CD8-positive, alpha-beta memory T cell (primary cell): ENCODE measurements around the gene RASAL2. TPM values are rescaled to one million over a fixed set of nuclear protein-coding genes. Genes with fewer than 3 reads are reported as not detected.
"Not testable (repeated sequence)": the region's sequence is repeated elsewhere in the genome, so short reads cannot be mapped to it uniquely, and the experiment has no call there.

ENCODE experiments used
- CTCF ChIA-PET: fragments of 350-600 bp; sonication (Branson Sonifier 250); formaldehyde crosslinking; loops from one replicate; lab custom pipeline; 2021; ENCODE audit warnings: antibody characterized with exemption; lab: Charles Lee
- POLR2A ChIA-PET: fragments of 350-600 bp; sonication (Branson Sonifier 250); formaldehyde crosslinking; loops from one replicate; lab custom pipeline; 2021; ENCODE audit warnings: antibody characterized with exemption; lab: Charles Lee
- DNase-seq, 5 donors: peaks; one replicate each; pipeline versions ENCODE4 v3.0.0 to v3.0.0-alpha.2; 2020 to 2022; ENCODE audit warnings: mixed read lengths in 1 of 5
- H3K27ac ChIP-seq: one replicate; pipeline ENCODE4 v1.7.0; 2013; ENCODE audit warnings: low read depth, mild to moderate bottlenecking, low read length, moderate library complexity
- H3K27me3 ChIP-seq: 2 replicates; pipeline ENCODE4 v1.7.0; 2013; ENCODE audit warnings: low read length, mild to moderate bottlenecking; ENCODE audit not compliant: insufficient read depth, poor library complexity, severe bottlenecking
- H3K36me3 ChIP-seq: 2 replicates; pipeline ENCODE4 v1.7.0; 2013; ENCODE audit warnings: mild to moderate bottlenecking, low read length, moderate library complexity; ENCODE audit not compliant: insufficient read depth
- H3K4me1 ChIP-seq: 2 replicates; pipeline ENCODE4 v1.7.0; 2013; ENCODE audit warnings: mild to moderate bottlenecking, low read length, moderate library complexity; ENCODE audit not compliant: insufficient read depth
- H3K4me3 ChIP-seq: 2 replicates; pipeline ENCODE4 v1.7.0; 2013; ENCODE audit warnings: mild to moderate bottlenecking, low read length
- H3K9me3 ChIP-seq: 2 replicates; pipeline ENCODE4 v1.7.0; 2013; ENCODE audit warnings: mild to moderate bottlenecking, low read length
- H3K27ac Mint-ChIP-seq, 8 donors: one replicate each; pipeline ENCODE4 v1.8.0; 2020 to 2021; ENCODE audit warnings: mixed read lengths in 8 of 8, mild to moderate bottlenecking in 6 of 8, inconsistent platforms in 3 of 8, moderate library complexity in 3 of 8
- H3K27me3 Mint-ChIP-seq, 2 donors: one replicate each; pipeline ENCODE4 v1.8.0; 2020 to 2021; ENCODE audit warnings: mixed read lengths in 2 of 2, mild to moderate bottlenecking in 1 of 2, moderate library complexity in 1 of 2
- H3K36me3 Mint-ChIP-seq, 3 donors: one replicate each; pipeline ENCODE4 v1.8.0; 2020 to 2021; ENCODE audit warnings: mixed read lengths in 3 of 3, inconsistent platforms in 1 of 3, mild to moderate bottlenecking in 1 of 3
- H3K4me1 Mint-ChIP-seq, 3 donors: one replicate each; pipeline ENCODE4 v1.8.0; 2020 to 2021; ENCODE audit warnings: mixed read lengths in 3 of 3, inconsistent platforms in 1 of 3, mild to moderate bottlenecking in 1 of 3
- H3K4me3 Mint-ChIP-seq, 7 donors: one replicate each; pipeline ENCODE4 v1.8.0; 2020 to 2021; ENCODE audit warnings: mixed read lengths in 7 of 7, mild to moderate bottlenecking in 6 of 7, moderate library complexity in 4 of 7, inconsistent platforms in 2 of 7
- H3K9me3 Mint-ChIP-seq, 5 donors: one replicate each; pipeline ENCODE4 v1.8.0; 2020 to 2022; ENCODE audit warnings: mixed read lengths in 5 of 5, mild to moderate bottlenecking in 3 of 5, moderate library complexity in 2 of 5, inconsistent platforms in 1 of 5
- polyA plus RNA-seq: library from polyadenylated mRNA; unstranded; fragments of 300-500 nt; fragmentation: Illumina TruSeq; gene quantifications from one replicate; pipeline ENCODE4 v1.2.3, GENCODE V29; 2021
- total RNA-seq, 2 experiments: library from RNA; stranded (reverse); gene quantifications; one replicate each; pipeline ENCODE4 v1.2.3, GENCODE V29; 2021

RASAL2 gene
- total and polyA plus RNA-seq, 3 experiments from 2014 or later: 0.04 to 0.07 TPM; not detected in 1

DNA sequence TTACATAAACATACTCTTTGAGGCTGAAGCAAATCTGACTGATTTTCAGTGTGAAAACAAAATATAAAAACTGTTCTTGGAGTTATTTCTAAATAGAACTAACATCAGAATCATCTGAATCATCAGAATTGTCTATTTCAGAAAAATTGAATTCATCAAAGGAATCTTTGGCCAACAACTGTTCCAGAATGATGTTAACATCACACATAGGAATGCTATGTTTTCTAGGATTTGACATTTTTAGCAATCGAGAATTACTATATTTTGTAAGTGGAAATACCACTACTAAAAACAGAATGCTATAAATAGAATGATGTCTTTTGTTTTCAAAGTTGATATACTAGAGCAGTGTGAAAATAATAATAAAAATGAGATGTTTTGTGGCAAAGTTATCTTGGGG is 258.0 kb downstream of the RASAL2 start:
- H3K27ac Mint-ChIP-seq, H3K27ac ChIP-seq, H3K4me3 Mint-ChIP-seq, CTCF ChIA-PET, H3K36me3 ChIP-seq, H3K27me3 ChIP-seq, H3K36me3 Mint-ChIP-seq, H3K9me3 ChIP-seq, DNase-seq, POLR2A ChIA-PET, H3K27me3 Mint-ChIP-seq, H3K4me3 ChIP-seq, H3K4me1 ChIP-seq, H3K4me1 Mint-ChIP-seq: not testable (repeated sequence)
- peaks cover 0 to 12% (median 9%) of the 10 kb centered on the region in 5 donors for H3K9me3 Mint-ChIP-seq

DNA sequence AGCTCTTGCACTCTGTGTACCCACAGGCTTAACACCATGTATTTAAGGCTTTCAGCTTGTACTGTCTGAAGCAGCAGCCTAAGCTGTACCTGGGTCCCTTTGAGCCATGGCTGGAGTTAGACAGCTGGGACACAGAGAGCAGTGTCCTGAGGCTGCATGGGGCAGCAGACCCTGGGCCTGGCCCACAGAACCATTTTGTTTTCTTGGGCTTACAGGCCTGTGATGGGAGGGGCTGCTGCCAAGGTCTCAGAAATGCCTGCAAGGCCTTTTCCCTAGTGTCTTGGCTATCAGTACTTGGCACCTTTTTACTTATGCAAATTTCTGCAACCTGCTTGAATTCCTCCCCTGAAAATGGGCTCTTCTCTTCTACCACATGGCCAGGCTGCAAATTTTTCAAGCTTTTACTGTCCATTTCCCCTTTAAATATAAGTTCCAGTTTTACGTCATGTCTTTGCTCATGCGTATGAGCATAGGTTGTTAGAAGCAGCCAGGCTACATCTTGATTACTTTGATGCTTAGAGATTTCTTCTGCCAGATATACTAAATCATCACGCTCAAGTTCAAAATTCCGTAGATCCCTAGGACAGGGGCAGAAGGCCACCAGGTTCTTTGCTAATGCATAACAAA is 259.0 kb downstream of the RASAL2 start:
- H3K27ac Mint-ChIP-seq: no peak overlapping the region

DNA sequence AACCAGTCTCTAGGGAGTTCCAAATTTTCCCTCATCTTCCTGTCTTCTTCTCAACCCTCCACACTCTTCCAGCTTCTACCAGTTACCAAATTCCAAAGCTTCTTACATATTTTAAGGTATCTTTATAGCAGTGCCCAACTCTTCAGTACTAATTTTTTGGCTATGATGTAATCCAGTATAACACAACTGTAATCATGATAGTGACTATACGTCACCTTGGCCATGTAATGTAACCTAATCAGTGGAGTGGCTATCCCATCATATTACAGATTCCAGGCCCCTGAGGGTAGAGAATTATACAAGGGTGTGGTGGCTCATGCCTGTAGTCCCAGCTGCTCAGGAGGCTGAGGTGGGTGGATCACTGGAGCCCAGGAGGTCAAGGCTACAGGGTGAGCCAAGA is 259.6 kb downstream of the RASAL2 start:
- no peaks in the 10 kb centered on the region for H3K4me1 ChIP-seq
- Mint-ChIP-seq H3K27me3 (peaks cover 0 to 2% of the 10 kb centered on the region in 2 donors), H3K36me3 (no peaks in the 10 kb centered on the region), H3K27ac (no peak overlapping the region), H3K4me1 (no peaks in the 10 kb centered on the region), H3K4me3 (no peak overlapping the region), H3K9me3 (peaks cover 2 to 12% (median 8%) of the 10 kb centered on the region in 5 donors)
- H3K36me3 ChIP-seq: no peaks in the 10 kb centered on the region
- no peak overlapping the region for H3K4me3 ChIP-seq
- ChIA-PET POLR2A (no interaction called here), CTCF (no interaction called here)
- H3K9me3 ChIP-seq: no peaks in the 10 kb centered on the region
- H3K27ac ChIP-seq: no peak overlapping the region
- no peaks in the 10 kb centered on the region for H3K27me3 ChIP-seq
- DNase-seq: no peak

More for the DNA sequence above, 259.0 kb downstream of the RASAL2 start:
- Mint-ChIP-seq H3K4me1 (no peaks in the 10 kb centered on the region), H3K27me3 (peaks cover 0 to 2% of the 10 kb centered on the region in 2 donors), H3K4me3 (no peak overlapping the region), H3K9me3 (peaks cover 0 to 12% (median 9%) of the 10 kb centered on the region in 5 donors), H3K36me3 (no peaks in the 10 kb centered on the region)
- CTCF ChIA-PET: no interaction called here
- Histone ChIP-seq H3K36me3 (no peaks in the 10 kb centered on the region), H3K9me3 (no peaks in the 10 kb centered on the region), H3K4me1 (no peaks in the 10 kb centered on the region), H3K4me3 (no peak overlapping the region), H3K27me3 (no peaks in the 10 kb centered on the region), H3K27ac (no peak overlapping the region)
- no peak for DNase-seq
- POLR2A ChIA-PET: no interaction called here

DNA sequence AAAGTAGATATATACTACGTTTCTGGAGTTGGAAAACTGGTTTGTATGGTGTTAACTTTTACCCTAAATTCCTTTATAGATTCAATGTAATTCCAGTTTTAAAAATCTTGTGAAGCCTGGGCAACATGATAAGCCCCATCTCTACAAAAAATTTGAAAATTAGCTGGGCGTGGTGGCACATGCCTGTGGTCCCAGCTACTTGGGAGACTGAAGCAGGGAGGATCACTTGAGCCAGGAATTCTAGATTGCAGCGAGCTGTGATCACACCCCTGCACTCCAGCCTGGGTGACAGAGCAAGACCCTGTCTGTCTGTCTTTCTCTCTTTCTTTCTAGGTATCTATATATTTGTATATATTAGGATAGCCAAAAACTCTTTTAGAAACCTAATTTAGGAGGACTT is 260.9 kb downstream of the RASAL2 start:
- Histone ChIP-seq H3K4me1 (no peaks in the 10 kb centered on the region), H3K4me3 (no peak overlapping the region), H3K27ac (no peak overlapping the region), H3K36me3 (no peaks in the 10 kb centered on the region), H3K9me3 (no peaks in the 10 kb centered on the region), H3K27me3 (no peaks in the 10 kb centered on the region)
- ChIA-PET POLR2A (no interaction called here), CTCF (no interaction called here)
- H3K27ac Mint-ChIP-seq: no peak overlapping the region
- no peaks in the 10 kb centered on the region for H3K4me1 Mint-ChIP-seq
- no peak overlapping the region for H3K4me3 Mint-ChIP-seq
- peaks cover 2 to 12% (median 8%) of the 10 kb centered on the region in 5 donors for H3K9me3 Mint-ChIP-seq
- no peak for DNase-seq
- H3K36me3 Mint-ChIP-seq: no peaks in the 10 kb centered on the region
- H3K27me3 Mint-ChIP-seq: peaks cover 0 to 2% of the 10 kb centered on the region in 2 donors

DNA sequence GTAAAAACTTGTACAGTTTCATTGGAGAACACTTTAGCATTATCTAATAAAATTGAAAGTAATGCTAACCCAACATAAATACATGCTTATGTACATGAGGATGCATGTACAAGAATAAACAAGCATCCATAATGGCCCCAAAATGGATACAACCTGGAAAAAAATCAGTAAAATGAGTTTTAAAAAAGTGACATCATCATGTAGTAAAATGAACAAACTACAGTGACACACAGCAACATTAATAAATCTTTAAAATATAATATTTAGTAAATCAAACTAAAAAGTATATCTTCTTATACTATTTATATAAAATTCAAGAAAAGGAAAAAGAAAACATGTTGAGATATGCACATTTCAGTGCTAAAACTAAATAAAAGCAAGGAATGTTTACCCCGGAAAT is 262.4 kb downstream of the RASAL2 start:
- ChIA-PET POLR2A (no interaction called here), CTCF (no interaction called here)
- H3K27me3 Mint-ChIP-seq: peaks cover 0 to 2% of the 10 kb centered on the region in 2 donors
- no peak for DNase-seq
- Histone ChIP-seq H3K36me3 (no peaks in the 10 kb centered on the region), H3K4me1 (no peaks in the 10 kb centered on the region), H3K4me3 (no peak overlapping the region), H3K9me3 (no peaks in the 10 kb centered on the region), H3K27ac (no peak overlapping the region), H3K27me3 (no peaks in the 10 kb centered on the region)
- no peaks in the 10 kb centered on the region for H3K36me3 Mint-ChIP-seq
- no peak overlapping the region for H3K4me3 Mint-ChIP-seq
- H3K9me3 Mint-ChIP-seq: peaks cover 2 to 11% (median 8%) of the 10 kb centered on the region in 5 donors
- no peaks in the 10 kb centered on the region for H3K4me1 Mint-ChIP-seq
- H3K27ac Mint-ChIP-seq: no peak overlapping the region

GRCh38 chr1:178358456-178358855 is 264.6 kb downstream of the RASAL2 start:
- Mint-ChIP-seq H3K4me3 (no peak overlapping the region), H3K36me3 (no peaks in the 10 kb centered on the region), H3K27me3 (peaks cover 0 to 4% of the 10 kb centered on the region in 2 donors), H3K4me1 (no peaks in the 10 kb centered on the region), H3K27ac (no peak overlapping the region), H3K9me3 (peaks cover under 1 to 5% (median 2%) of the 10 kb centered on the region in 5 donors)
- ChIA-PET POLR2A (no interaction called here), CTCF (no interaction called here)
- Histone ChIP-seq H3K27ac (no peak overlapping the region), H3K4me1 (no peaks in the 10 kb centered on the region), H3K9me3 (no peaks in the 10 kb centered on the region), H3K27me3 (no peaks in the 10 kb centered on the region), H3K36me3 (no peaks in the 10 kb centered on the region), H3K4me3 (no peak overlapping the region)
- no peak for DNase-seq

GRCh38 chr1:178360421-178360820 is 266.5 kb downstream of the RASAL2 start:
- CTCF ChIA-PET: no interaction called here
- Histone ChIP-seq H3K9me3 (no peaks in the 10 kb centered on the region), H3K36me3 (no peaks in the 10 kb centered on the region), H3K27me3 (no peaks in the 10 kb centered on the region), H3K27ac (no peak overlapping the region), H3K4me1 (no peaks in the 10 kb centered on the region), H3K4me3 (no peak overlapping the region)
- H3K4me3 Mint-ChIP-seq: no peak overlapping the region
- H3K27ac Mint-ChIP-seq: no peak overlapping the region
- H3K36me3 Mint-ChIP-seq: no peaks in the 10 kb centered on the region
- no peak for DNase-seq
- H3K4me1 Mint-ChIP-seq: no peaks in the 10 kb centered on the region
- H3K27me3 Mint-ChIP-seq: peaks cover 0 to 4% of the 10 kb centered on the region in 2 donors
- POLR2A ChIA-PET: no interaction called here
- peaks cover 0 to 2% (median 0%) of the 10 kb centered on the region in 5 donors for H3K9me3 Mint-ChIP-seq

DNA sequence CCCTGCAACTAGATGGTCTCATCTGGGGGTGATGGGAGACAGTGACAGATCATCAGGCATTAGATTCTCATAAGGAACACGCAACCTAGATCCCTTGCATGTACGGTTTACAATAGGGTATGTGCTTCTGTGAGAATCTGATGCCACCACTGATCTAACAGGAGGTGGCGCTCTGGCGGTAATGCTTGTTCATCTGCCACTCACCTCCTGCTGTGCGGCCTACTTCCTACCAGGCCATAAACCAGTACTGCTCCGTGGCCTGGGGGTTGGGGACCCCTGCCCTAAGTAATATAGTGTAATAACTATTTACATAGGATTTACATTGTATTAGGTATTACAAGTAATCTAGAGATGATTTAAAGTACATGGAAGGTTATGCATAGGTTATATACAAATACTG is 267.9 kb downstream of the RASAL2 start:
- Mint-ChIP-seq H3K9me3 (peaks cover 0 to 2% (median 0%) of the 10 kb centered on the region in 5 donors), H3K27ac (no peak overlapping the region), H3K36me3 (no peaks in the 10 kb centered on the region), H3K4me1 (no peaks in the 10 kb centered on the region), H3K27me3 (peaks cover 0 to 4% of the 10 kb centered on the region in 2 donors), H3K4me3 (no peak overlapping the region)
- no peak overlapping the region for H3K27ac ChIP-seq
- H3K9me3 ChIP-seq: no peaks in the 10 kb centered on the region
- no peak overlapping the region for H3K4me3 ChIP-seq
- no peaks in the 10 kb centered on the region for H3K27me3 ChIP-seq
- ChIA-PET CTCF (no interaction called here), POLR2A (no interaction called here)
- DNase-seq: no peak
- no peaks in the 10 kb centered on the region for H3K4me1 ChIP-seq
- no peaks in the 10 kb centered on the region for H3K36me3 ChIP-seq
